ENCODE data around the gene FMNL3.
"Not testable (repeated sequence)": the region's sequence is repeated elsewhere in the genome, so short reads cannot be mapped to it uniquely, and the experiment has no call there.

Gene FMNL3

DNA sequence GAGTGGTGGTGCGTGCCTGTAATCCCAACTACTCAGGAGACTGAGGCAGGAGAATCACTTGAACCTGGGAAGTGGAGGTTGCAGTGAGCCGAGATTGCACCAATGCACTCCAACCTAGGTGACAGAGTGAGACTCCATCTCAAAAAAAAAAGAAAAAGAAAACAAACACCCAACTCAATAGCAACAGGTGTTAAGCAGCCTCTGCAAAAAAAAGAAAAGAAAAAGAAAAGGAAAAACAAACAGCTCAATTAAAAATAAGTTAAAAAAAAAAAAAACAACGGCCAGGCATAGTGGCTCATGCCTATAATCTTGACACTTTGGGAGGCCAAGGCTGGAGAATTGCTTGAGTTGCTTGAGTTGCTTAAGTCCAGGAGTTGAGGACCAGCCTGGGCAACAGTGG lies 10.6 kb upstream of the FMNL3 start:
- DNase-seq (ENCODE audit: low spot score); FAIRE-seq: not testable (repeated sequence)

DNA sequence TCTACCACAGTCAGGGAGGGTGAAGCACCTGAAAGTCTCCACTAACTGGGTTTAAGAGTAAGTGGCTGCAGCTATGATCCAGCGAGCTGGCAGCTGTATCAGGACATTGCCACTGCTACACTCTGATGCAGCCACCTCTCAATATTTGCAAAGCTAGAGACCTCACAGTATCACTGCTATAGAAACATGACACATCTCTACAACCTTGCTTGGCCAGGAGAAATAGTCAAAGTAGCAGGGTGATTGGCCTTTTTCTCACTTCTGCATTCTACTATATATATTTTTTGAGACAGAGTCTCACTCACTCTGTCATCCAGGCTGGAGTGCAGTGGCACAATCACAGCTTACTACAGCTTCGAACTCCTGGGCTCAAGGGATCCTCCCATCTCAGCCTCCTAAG lies 9.3 kb upstream of the FMNL3 start:
- FAIRE-seq (no peak), DNase-seq (ENCODE audit: low spot score) (no peak)

DNA sequence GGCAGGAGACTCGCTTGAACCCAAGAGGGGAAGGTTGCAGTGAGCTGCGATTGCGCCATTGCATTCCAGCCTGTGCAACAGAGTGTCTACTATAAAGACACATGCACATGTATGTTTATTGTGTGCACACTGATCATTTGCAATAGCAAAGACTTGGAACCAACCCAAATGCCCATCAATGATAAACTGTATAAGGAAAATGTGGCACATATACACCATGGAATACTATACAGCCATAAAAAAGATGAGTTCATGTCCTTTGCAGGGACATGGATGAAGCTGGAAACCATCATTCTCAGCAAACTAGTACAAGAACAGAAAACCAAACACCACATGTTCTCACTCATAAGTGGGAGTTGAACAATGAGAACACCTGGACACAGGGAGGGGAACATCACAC lies 6.7 kb upstream of the FMNL3 start:
- not testable (repeated sequence) for FAIRE-seq; DNase-seq (ENCODE audit: low spot score)

DNA sequence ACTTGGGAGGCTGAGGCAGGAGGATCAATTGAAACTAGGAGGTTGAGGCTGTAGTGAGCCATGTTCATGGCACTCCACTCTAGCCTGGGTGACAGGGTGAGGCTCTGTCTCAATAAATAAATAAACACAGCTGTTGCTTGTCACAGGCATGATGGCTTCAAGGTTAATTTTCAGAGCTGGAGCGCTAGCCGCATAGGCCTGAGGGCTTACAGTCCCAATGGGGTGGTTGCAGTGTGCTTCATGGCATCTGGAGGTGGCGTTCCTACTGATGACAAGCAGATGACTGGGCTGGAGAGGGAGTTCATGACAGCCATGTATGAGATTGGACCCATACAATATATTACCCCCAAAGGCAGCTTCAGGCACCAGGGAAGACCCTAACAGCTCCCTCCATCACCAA lies 1.6 kb upstream of the FMNL3 start:
- FAIRE-seq, result no peak
- DNase-seq (ENCODE audit: low spot score), result no peak

DNA sequence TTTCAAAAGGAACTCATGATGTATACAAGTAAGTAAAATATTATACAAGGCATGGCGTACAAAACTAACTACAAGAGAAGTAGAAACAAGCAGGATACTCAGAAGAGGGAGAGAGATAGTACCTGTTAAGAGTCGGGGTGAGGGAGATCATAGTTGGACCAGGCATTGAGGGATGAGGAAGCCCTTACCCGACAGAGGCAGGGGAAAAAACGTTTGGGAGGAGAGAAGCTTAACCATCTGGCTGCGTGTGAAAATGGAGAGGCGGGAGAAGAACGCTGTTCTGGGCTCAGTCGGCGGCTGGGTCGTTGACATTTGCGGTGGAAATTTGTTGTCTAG lies 575 bp upstream of the FMNL3 start:
- no peak for DNase-seq (ENCODE audit: low spot score)
- no peak for FAIRE-seq

DNA sequence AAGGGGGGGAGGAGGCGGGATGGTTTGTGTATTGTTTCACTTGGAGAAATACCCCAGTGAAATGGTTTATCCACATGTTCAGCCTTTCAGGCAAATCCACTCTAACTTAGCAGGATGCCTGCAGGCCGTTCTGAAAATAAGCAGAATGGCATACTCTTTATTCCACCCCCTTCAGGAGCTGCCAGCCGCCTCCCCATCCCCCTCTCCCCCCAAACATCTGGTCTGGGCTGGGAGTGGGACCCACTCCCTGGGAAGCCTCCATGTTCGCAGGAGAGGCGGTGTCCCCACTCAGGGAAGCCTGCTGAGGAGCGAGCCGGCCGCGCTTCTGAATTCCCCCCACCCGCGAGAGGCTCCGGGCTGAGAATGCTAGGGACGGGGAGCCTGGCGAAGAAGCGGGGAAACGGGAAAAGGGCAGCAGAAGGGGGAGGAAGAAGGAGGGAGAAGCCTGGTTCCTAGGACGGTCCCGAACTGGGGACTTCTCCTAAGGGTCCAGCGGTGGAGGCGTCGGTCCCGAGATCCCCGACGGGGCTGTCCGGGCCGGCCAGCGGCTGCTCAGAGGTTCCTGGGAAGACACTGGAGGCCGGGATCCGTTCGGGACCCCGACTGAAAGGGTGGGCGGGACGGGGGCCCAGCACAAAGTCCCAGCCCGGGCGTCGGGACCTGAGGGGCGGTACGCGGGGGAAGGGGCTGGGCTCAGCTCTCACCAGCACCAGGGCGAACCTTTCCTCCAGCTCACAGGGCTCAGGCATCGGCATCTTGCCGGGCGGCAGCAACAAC lies 666 bp downstream of the FMNL3 start:
- no peak for FAIRE-seq
- peak; percentile 61 for DNase-seq (ENCODE audit: low spot score)

DNA sequence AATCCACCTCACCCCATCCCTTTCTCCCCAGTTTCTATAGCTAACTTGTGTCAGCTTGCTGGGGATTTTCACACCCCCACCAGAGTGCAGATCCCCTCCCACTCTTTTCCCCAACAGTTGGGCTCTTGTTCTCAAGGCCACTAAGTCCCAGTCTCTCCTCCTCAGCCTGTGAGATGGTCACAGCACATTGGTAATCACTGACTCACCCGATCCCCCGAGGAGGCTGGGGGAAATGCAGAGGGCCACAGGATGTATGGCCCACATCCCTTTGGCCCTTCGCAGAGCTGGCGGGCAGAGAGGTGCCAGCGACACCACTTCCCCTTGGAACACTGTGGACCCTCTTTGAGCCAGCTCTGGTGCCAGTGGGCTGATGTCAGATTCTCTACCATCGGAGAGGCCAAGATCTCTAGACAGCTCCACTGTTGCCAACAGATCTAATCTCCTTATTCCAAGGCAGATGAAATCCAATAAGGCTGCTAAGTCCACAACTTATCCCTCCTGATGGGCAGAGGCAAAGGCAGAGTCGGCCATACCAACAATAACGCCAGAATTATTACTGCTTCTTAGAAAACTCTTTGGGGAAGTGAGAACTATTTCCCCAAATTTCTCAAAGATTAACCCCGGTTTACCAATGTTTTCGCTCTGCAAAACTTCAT lies 1.6 kb downstream of the FMNL3 start:
- no peak for FAIRE-seq
- DNase-seq (ENCODE audit: low spot score), result peak; percentile 76

DNA sequence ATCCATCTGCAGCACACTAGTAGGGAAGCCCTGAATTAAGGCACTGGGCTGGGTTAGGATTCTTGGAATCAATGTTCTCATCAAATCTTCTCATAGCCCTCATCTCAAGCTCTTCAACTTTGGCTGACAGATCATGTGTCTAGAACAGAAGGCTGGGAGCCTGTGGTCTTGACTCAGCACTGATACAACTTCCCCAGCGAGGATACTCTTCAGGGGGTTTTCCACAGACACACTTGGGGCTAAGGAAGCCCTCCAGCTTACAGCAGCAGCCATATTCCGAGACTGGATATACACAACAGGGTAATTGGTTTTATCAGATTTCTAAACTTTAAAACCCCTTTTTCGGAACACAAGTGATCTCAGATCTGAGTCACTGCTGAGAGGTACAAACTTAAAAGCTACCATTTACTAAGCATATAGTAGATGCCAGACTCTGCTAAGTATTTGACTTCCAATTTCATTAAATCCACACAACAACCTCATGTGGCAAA lies 3.5 kb downstream of the FMNL3 start:
- DNase-seq (ENCODE audit: low spot score), result no peak
- FAIRE-seq, result no peak

DNA sequence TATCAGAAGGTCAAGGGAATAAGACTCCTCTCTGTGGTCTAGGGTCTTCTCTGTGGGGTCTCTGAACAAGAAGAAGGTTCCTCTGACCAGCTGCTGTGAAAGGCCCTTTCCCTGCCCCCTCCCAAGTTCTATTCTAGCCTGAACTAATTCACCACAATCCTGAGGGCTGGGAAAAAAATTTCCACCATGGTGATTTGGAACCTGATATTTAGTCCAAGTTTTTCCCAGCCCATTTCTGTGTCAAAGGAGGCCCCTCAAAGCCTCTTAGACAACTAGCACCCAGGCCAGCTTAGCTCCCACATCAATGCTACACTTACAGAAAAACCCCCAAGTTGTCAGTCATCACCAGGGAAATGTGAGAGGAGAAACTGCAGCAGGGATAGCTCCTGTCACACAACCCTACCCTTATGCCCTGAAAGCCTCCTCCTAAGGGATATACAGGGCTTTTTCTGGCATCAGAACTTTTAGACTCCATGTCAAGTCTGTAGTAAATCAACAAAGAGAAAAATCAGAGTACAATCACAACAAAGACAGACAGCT lies 4.5 kb downstream of the FMNL3 start:
- DNase-seq (ENCODE audit: low spot score), result no peak
- no peak for FAIRE-seq

DNA sequence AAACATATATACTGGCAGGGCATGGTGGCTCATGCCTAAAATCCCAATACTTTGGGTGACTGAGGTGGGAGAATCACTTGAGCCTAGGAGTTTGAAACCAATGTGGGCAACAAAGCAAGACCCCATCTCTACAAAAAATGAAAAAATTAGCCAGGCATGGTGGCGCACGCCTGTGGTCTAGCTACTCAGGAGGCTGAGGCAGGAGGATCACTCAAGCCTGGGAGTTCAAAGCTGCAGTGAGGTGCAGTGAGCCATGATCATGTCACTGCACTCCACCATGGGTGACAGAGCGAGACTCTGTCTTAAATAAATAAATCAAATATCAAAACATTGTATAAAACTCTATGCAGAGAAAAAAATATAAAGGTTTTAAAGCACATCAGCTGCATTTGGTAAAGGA lies 5.2 kb downstream of the FMNL3 start:
- DNase-seq (ENCODE audit: low spot score) (no peak), FAIRE-seq (no peak)

DNA sequence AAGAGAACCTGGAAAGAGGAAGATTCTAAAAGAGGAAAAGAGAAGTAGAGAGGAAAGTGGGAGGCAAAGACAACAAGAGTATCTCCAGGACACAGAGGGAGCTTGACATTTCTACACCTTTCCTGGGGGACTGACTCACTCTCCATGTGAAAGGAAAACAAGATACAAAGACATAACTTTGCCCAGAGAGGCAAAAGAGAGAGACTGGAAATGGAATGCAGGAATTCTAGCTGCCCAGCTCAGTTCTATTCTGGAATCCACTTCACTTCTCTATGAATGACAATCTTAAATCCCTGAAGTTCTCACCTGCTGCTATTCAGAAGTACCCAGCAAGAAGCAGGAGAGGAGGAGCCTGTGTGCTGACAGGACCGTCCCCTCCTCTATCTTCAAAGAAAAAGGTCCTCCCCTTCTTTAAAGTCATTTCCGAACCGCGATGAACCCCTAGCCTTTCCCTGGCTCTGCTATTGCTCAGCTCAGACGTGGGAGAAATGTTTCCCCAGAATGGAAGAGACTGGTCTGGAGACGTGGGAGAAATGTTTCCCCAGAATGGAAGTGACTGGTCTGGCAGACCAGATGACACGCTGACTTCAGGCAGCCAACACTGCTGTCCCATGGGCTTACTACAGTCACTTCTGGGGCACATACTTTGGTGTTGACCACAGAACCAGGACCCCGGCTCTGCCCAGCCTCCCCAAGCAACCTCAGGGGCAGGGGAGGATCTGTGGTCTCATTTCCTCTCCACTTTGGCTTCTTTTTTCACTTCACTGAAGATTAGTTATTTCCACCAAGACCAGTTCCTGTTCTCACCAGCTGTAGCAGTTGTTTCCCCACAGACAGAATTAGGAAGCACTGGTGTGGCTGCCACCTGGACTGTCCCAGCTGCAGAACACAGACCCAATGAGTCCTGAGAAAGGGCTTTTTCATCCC lies 8.3 kb downstream of the FMNL3 start:
- DNase-seq (ENCODE audit: low spot score) (no peak), FAIRE-seq (no peak)

DNA sequence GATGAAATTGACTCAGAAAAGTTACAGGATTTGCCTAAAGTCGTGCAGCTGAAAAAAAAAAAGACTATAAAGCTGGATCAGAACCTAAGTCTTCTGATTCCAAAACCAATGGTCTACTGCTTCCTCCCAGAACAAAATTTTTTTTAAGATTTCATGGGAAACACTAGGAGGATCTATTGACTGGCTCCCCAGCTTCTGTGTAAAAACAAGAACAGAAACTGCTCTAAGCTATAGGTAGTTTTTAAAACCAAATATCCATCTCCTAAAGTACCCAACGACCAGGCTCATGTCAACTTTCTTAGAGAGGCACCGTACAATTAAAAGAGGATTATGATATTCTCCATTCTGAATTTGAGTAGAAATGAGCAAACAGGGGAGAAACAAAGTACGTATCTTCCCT lies 9.4 kb downstream of the FMNL3 start:
- FAIRE-seq, result no peak
- DNase-seq (ENCODE audit: low spot score), result no peak

DNA sequence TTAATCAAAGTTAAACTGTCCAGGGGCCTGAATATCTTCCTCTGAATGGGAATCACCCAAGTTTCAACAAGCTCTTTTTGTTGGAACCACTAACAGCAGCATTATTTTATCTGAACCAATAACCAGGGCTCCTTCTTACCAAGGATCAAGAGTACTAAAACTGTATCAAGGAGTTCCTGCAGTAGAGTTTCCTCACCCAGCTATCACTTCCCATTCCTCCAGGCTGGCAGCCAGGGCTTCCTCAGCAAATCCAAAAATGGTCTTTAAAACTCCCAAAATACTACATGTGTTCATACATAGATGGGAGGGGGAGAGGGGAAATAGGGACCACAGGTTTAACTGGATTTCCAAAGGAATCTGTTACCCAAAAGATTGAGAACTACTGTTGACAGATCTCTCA lies 10.5 kb downstream of the FMNL3 start:
- FAIRE-seq, result no peak
- DNase-seq (ENCODE audit: low spot score), result no peak

DNA sequence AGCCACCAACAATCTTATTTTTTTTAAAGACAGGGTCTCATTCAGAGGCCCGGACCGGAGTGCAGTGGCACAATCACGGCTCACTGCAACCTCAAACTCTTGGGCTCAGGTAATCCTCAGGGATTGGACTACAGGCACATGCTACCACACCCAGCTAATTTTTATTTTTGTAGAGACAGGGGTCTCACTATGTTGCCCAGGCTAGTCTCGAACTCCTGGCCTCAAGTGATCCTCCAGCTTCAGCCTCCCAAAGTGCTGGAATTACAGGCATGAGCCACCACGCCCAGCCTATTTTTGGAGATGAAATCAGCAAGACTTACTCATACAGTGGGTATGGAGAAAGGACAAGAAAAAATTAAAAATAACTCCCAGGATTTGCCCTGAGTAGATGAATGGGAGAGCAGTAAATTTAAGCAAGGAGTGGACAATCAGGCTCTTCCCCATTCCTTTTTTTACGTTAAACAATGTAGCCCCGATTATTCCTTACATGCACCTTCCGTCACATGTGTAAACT lies 13.2 kb downstream of the FMNL3 start:
- FAIRE-seq (no peak), DNase-seq (ENCODE audit: low spot score) (no peak)

DNA sequence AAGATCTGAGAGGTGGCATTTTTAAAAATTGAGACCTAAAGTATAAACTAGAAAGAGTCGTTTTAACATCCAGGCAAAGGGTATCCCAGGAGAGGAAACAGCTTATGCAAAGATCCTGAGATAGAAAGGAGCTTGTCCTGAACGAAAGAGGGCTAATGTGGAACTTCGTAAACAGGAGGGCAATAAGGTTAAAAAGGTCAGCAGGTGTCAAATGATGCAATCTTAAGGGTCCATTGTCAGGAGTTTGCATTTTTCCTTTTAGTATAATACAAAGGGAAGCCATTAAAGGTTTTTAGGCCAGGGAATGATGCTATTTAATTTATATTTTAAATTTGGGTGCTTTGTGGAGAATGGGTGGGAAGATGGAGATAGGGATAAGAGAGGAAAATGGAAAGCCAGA lies 14.4 kb downstream of the FMNL3 start:
- no peak for FAIRE-seq
- DNase-seq (ENCODE audit: low spot score), result no peak

DNA sequence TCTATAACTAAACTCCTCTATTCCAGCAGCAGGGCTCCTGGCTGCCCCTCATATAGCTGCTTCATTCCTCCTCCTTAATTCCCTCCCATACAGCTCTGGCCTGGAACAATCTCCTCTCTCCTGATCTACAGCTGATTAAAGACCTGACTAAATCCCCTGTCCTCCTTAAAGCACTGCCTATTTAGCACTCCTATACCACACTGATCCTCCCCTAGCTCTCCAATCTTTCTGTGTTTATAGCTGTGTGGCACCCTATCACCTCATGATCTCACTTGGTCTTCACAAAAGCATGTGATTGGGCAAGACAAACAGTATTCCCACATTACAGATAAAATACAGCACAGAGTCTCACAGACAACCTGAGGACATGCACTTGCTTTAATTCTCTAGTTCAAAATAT lies 17.4 kb downstream of the FMNL3 start:
- FAIRE-seq (no peak), DNase-seq (ENCODE audit: low spot score) (no peak)

DNA sequence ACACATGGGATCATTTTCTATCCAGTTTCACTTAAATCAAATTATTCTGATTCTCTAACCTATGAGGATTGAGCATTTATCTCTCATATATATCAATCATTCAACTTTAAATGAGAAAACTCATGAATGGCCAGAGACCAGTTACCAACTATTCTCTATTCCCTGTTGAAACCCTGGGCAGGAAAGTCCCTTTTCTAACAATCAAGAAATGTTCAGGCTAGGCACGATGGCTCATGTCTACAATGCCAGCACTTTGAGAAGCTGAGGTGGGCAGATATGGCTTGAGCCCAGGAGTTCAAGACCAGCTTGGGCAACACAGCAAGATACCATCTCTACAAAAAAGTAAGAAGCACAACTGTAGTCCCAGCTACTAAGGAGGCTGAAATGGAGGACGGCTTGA lies 18.0 kb downstream of the FMNL3 start:
- FAIRE-seq (no peak), DNase-seq (ENCODE audit: low spot score) (no peak)

DNA sequence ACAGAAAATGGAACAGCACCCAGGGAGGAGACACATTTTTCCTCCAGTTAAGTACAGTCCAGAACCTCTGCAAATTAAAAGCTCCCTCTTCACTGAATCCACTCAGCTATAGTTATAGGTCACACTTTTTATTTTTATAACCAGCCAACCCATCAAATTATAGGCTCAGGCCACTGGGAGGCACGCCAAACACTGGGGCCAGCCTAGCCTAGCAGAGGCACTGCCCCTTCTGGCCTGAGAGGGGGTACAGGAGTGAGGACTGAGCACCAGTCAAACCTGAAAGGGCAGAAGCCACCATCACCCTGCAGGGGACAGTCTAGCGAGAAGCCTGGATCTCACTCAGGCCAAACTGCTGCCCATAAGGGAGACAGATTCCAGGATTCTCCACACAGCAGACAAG lies 19.3 kb downstream of the FMNL3 start:
- FAIRE-seq (no peak), DNase-seq (ENCODE audit: low spot score) (no peak)

DNA sequence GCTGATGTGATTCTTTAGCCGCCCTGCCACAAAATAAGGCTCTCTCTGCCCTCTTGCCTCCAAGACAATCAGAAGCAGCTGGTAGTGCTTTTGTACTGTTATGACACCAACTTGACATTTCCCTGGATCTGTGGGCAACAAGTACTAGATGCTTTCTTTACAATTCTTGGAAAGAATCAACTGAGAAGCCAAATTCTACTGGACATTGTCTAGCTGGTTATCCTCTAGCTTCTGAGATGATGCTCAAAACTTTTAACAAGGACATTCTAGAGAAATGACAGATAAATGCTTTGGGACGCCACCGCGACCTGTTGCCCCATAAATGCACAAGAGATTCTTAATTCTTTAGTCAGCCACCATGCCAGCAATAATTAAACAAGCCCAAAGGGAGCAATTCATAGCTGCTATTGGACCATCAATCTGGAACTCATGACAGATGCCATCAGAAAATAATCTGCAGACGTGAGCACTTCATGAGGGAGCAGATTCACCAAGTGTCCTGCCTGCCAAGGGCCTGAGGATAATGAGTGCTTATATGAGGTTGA lies 22.8 kb downstream of the FMNL3 start:
- FAIRE-seq, result no peak
- DNase-seq (ENCODE audit: low spot score), result no peak

DNA sequence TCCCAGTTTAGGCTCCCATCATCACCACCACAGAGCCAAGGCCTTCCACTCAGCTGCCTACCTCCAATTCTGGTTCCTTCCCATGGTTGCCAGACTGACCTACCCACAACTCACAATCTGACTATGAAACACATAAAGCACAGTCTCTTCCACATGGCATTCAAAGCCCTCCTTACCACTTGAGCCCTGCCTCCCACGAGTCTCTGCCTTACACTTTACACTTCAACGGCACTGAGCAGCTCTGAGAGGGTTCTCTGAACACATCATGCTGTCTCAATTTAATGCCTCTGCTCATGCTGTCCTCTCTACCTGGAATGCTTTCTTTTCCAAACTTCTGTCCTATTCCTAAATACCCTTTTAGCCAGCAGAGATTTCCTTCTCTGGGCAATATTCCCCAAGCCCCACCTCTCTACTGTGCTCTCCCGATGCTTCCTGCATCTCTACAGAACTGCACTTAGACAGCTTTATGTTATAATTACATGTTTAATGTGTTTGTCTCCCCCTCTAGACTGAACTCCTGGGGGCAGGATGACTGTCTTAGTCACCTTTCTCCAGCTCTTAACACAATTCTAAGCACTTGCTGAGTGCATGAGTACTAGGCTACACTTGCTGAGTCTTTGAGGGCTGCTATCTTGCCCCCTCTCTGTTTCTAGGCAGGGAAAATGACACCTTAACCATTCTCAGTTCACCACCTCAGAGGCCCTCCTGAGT lies 23.5 kb downstream of the FMNL3 start:
- FAIRE-seq (no peak), DNase-seq (ENCODE audit: low spot score) (no peak)

DNA sequence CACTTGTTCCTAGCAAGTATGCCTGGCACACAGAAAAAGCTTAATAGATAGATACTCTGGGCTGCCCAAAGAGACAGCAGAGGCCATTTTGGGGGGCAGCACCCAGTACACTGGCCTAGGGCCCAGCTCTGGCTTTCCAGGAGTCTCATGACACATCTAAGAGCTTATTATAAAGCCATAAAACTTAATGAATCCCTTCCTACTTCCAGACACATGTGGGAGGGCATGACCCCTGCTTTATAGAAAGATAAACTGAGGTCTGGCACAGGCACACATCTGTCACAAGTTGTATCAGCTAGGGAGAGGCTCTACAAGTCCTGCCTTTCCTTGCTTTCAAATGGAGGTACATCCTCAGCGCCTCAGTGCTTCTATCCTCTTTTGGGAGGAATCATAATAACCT lies 27.1 kb downstream of the FMNL3 start:
- FAIRE-seq (no peak), DNase-seq (ENCODE audit: low spot score) (no peak)
